Putamen (tissue), 1 donor: Measurements from ENCODE around the gene PCNT.
A peak's percentile ranks its signal among the peaks of the same experiment; 100 is the strongest.
"Not testable (repeated sequence)": the region's sequence is repeated elsewhere in the genome, so short reads cannot be mapped to it uniquely, and the experiment has no call there.

Source experiments
- DNase-seq: peaks from one replicate; pipeline ENCODE4 v3.0.0-alpha.2; 2016; ENCODE audit warnings: low spot score

The PCNT gene

GRCh38 chr21:46426313-46427046, 102.5 kb downstream of the PCNT start:
- no peak for DNase-seq

GRCh38 chr21:46427516-46427915, 103.6 kb downstream of the PCNT start:
- no peak for DNase-seq

GRCh38 chr21:46428286-46428685, 104.3 kb downstream of the PCNT start:
- peak; percentile 30 for DNase-seq

GRCh38 chr21:46428987-46429710, 105.2 kb downstream of the PCNT start:
- no peak for DNase-seq

- peak; percentile 80 for DNase-seq
Measured at GRCh38 chr21:46429754-46430681, 106.1 kb downstream of the PCNT start.

GRCh38 chr21:46431448-46431847, 107.5 kb downstream of the PCNT start:
- DNase-seq: no peak

- peak; percentile 74 for DNase-seq
Measured at GRCh38 chr21:46431884-46432488, 108.0 kb downstream of the PCNT start.

GRCh38 chr21:46433116-46433515, 109.2 kb downstream of the PCNT start:
- DNase-seq: not testable (repeated sequence)

- no peak for DNase-seq
Measured at GRCh38 chr21:46434322-46434958, 110.5 kb downstream of the PCNT start.

GRCh38 chr21:46435786-46436227, 111.9 kb downstream of the PCNT start:
- no peak for DNase-seq

- no peak for DNase-seq
Measured at GRCh38 chr21:46436621-46437020, 112.7 kb downstream of the PCNT start.

- DNase-seq: no peak
Measured at GRCh38 chr21:46437096-46437498, 113.1 kb downstream of the PCNT start.

- DNase-seq: peak; percentile 63
Measured at GRCh38 chr21:46437511-46437910, 113.6 kb downstream of the PCNT start.

GRCh38 chr21:46438241-46438640, 114.3 kb downstream of the PCNT start:
- no peak for DNase-seq

- no peak for DNase-seq
Measured at GRCh38 chr21:46439906-46440305, 116.0 kb downstream of the PCNT start.

- DNase-seq: no peak
Measured at GRCh38 chr21:46441331-46441730, 117.4 kb downstream of the PCNT start.

- DNase-seq: no peak
Measured at GRCh38 chr21:46441961-46442498, 118.1 kb downstream of the PCNT start.

- DNase-seq: no peak
Measured at GRCh38 chr21:46442938-46443337, 119.0 kb downstream of the PCNT start.

GRCh38 chr21:46443910-46444309, 120.0 kb downstream of the PCNT start:
- DNase-seq: no peak

- no peak for DNase-seq
Measured at GRCh38 chr21:46448108-46448507, 124.2 kb downstream of the PCNT start.

- not testable (repeated sequence) for DNase-seq
Measured at GRCh38 chr21:46448855-46449254, 124.9 kb downstream of the PCNT start.
